Motor neuron (in vitro differentiated cells): Measurements from ENCODE around the gene ALLC. TPM values are rescaled to one million over a fixed set of nuclear protein-coding genes. Genes with fewer than 3 reads are reported as not detected.

Experiments
- ATAC-seq, 8 experiments: fragments of 200-7000 bp; cut with Tn5 transposase; replicated peaks in 6 of 8; 2 replicates each; pipeline ENCODE4 v1.8.0; 2021; ENCODE audit warnings: mild to moderate bottlenecking in 8 of 8, moderate library complexity in 8 of 8
- H3K27ac ChIP-seq, 2 donors: fragments of 250-450 bp; sonication (Bioruptor Pico); 2 replicates each; pipeline ENCODE4 v1.9.0; 2021; ENCODE audit warnings: antibody characterized with exemption in 2 of 2, mild to moderate bottlenecking in 2 of 2, moderate library complexity in 1 of 2
- H3K4me1 ChIP-seq, 2 donors: fragments of 250-450 bp; sonication (Bioruptor Pico); replicated peaks in 1 of 2; 2 replicates each; pipeline ENCODE4 v1.6.1; 2021; ENCODE audit warnings: antibody characterized with exemption in 2 of 2, mild to moderate bottlenecking in 2 of 2, moderate library complexity in 1 of 2
- H3K4me3 ChIP-seq, 5 donors: fragments of 250-450 bp; sonication (Bioruptor Pico); 2 replicates each; pipeline ENCODE4 v1.9.0; 2021; ENCODE audit warnings: antibody characterized with exemption in 5 of 5, mild to moderate bottlenecking in 5 of 5, moderate library complexity in 4 of 5
- WGBS, 10 experiments: fragments of 450-650 bp; shearing (Covaris generic); methylation state at CpG; one replicate each; pipeline ENCODE4 v1.0.0; 2022; 5-methylcytosine and 5-hydroxymethylcytosine counted together
- in situ Hi-C, 9 experiments: fragments of 400-800 bp; cut with MboI; loops; one replicate each; pipeline ENCODE4 v1.15.0; 2021; ENCODE audit warnings: low sequenced_read_pairs in 9 of 9, low pct_unique_long_range_greater_than_20kb in 2 of 9; ENCODE audit not compliant: unreplicated experiment in 9 of 9
- total RNA-seq, 8 experiments: library from RNA; unstranded; fragments of 300-600 nt; gene quantifications; 2 replicates each; pipeline versions ENCODE4 v1.2.3 to v1.2.4, GENCODE V29; 2022

Gene ALLC
- total RNA-seq, 8 experiments from 2014 or later, result 0.13 to 1.1 (median 0.33) TPM; not detected in 4

DNA sequence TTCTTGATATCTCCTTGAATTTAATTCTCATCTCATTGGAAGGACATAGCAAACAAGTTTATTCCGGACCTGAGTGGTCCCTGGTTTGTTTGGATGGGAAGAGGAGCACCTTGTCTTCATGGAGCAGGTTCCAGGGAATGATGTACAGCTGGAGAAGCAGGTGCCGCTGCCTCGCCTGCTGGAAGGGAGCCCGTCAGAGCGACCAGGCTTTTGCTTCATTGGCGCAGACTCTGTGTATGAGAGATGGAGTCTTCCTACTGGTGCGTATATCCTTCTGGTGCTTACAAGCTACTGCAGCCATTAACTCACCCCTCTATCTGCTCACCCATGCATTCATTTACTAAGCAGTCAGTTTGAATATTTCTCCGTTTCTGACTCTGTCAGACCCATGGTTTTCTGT lies 11.6 kb upstream of the ALLC start:
- H3K4me1 ChIP-seq, result peaks cover 19 to 27% of the 10 kb centered on the region in 2 donors
- H3K4me3 ChIP-seq, result no peak overlapping the region
- no peak for ATAC-seq
- H3K27ac ChIP-seq, result no peak overlapping the region
- 60 to 100% (median 89%) methylated on average over 1 to 4 of the region's 8 CpGs; no CpG with 5 or more reads in 2 of the 10 experiments for WGBS, 10 experiments
- in situ Hi-C loops, result no loop called here

GRCh38 chr2:3647246-3647645 lies 10.8 kb upstream of the ALLC start:
- Histone ChIP-seq H3K4me1 (peaks cover 26 to 35% of the 10 kb centered on the region in 2 donors), H3K27ac (no peak overlapping the region), H3K4me3 (no peak overlapping the region)
- in situ Hi-C loops, result no loop called here
- 0 to 100% (median 42%) methylated on average over 1 to 2 of the region's 13 CpGs; no CpG with 5 or more reads in 7 of the 10 experiments for WGBS, 10 experiments
- ATAC-seq, result no peak

GRCh38 chr2:3647831-3648651 lies 10.0 kb upstream of the ALLC start:
- H3K4me3 ChIP-seq, result no peak overlapping the region
- peak overlapping the region; percentile 29 to 63 for H3K27ac ChIP-seq
- WGBS, 10 experiments, result 0 to 100% (median 80%) methylated on average over 1 to 5 of the region's 14 CpGs; no CpG with 5 or more reads in 5 of the 10 experiments
- peak in 2 of 8 experiments; percentile 1 to 3 for ATAC-seq
- in situ Hi-C loops, result no loop called here
- H3K4me1 ChIP-seq, result peaks cover 33 to 43% of the 10 kb centered on the region in 2 donors

GRCh38 chr2:3648652-3649177 lies 9.3 kb upstream of the ALLC start:
- H3K4me3 ChIP-seq, result no peak overlapping the region
- peak overlapping the region in 1 of 2 donors; percentile 63 for H3K27ac ChIP-seq
- ATAC-seq, result no peak
- in situ Hi-C loops, result no loop called here
- 30 to 100% (median 83%) methylated on average over 1 to 4 of the region's 20 CpGs; no CpG with 5 or more reads in 5 of the 10 experiments for WGBS, 10 experiments
- H3K4me1 ChIP-seq, result peaks cover 33 to 43% of the 10 kb centered on the region in 2 donors

GRCh38 chr2:3649581-3649980 lies 8.4 kb upstream of the ALLC start:
- H3K4me1 ChIP-seq, result peaks cover 41 to 45% of the 10 kb centered on the region in 2 donors

GRCh38 chr2:3650140-3650920 lies 7.7 kb upstream of the ALLC start:
- peaks cover 46 to 50% of the 10 kb centered on the region in 2 donors for H3K4me1 ChIP-seq
- in situ Hi-C loops, result no loop called here
- H3K4me3 ChIP-seq, result peak overlapping the region in 2 of 5 donors; percentile 10 to 13
- peak in 1 of 8 experiments; percentile 1 for ATAC-seq
- 0 to 84% (median 65%) methylated on average over 1 to 7 of the region's 20 CpGs; no CpG with 5 or more reads in 4 of the 10 experiments for WGBS, 10 experiments
- H3K27ac ChIP-seq, result peak overlapping the region; percentile 64 to 82

More at GRCh38 chr2:3649581-3649980, 8.4 kb upstream of the ALLC start:
- H3K27ac ChIP-seq, result peak overlapping the region in 1 of 2 donors; percentile 82
- in situ Hi-C loops, result no loop called here
- WGBS, 10 experiments, result 20 to 95% (median 40%) methylated on average over 1 to 6 of the region's 16 CpGs; no CpG with 5 or more reads in 7 of the 10 experiments
- no peak for ATAC-seq
- H3K4me3 ChIP-seq, result no peak overlapping the region

GRCh38 chr2:3651691-3652648 lies 6.0 kb upstream of the ALLC start:
- 6 to 92% (median 51%) methylated on average over 1 to 35 of the region's 45 CpGs; no CpG with 5 or more reads in 1 of the 10 experiments for WGBS, 10 experiments
- in situ Hi-C loops, result no loop called here

GRCh38 chr2:3652896-3653625 lies 4.9 kb upstream of the ALLC start:
- Histone ChIP-seq H3K4me3 (no peak overlapping the region), H3K27ac (peak overlapping the region; percentile 96 to 98), H3K4me1 (peaks cover 61 to 65% of the 10 kb centered on the region in 2 donors)
- 17 to 95% (median 85%) methylated on average over 1 to 4 of the region's 9 CpGs; no CpG with 5 or more reads in 4 of the 10 experiments for WGBS, 10 experiments
- ATAC-seq, result no peak
- in situ Hi-C loops, result no loop called here

More at GRCh38 chr2:3651691-3652648, 6.0 kb upstream of the ALLC start:
- peak overlapping the region; percentile 5 to 33 (median 21) for H3K4me3 ChIP-seq
- peak overlapping the region; percentile 96 to 98 for H3K27ac ChIP-seq
- peak; percentile 26 to 77 (median 72) for ATAC-seq
- peaks cover 54 to 56% of the 10 kb centered on the region in 2 donors for H3K4me1 ChIP-seq

DNA sequence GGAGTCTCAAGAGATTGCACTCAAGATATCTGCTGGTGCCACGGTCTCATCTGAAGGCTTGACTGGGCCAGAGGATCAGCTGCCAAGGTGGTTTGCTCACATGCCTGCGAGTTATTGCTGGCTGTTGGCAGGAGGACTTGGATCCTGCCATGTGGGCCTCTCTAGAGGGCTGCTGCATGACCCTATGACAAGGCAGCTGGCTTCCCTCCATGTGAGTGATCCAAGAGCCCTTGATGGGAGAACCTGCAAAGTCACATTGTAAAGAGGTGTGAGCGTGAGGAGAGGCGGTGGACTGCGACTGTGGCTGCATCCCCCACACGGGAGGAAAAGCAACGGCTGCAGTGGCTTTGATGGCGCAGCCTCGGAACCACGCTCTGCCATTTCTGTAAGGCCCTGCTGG lies 4.0 kb upstream of the ALLC start:
- Histone ChIP-seq H3K4me1 (peaks cover 59 to 68% of the 10 kb centered on the region in 2 donors), H3K27ac (no peak overlapping the region), H3K4me3 (no peak overlapping the region)
- 80 to 100% (median 89%) methylated on average over 1 to 5 of the region's 10 CpGs; no CpG with 5 or more reads in 7 of the 10 experiments for WGBS, 10 experiments
- no peak for ATAC-seq
- in situ Hi-C loops, result no loop called here

DNA sequence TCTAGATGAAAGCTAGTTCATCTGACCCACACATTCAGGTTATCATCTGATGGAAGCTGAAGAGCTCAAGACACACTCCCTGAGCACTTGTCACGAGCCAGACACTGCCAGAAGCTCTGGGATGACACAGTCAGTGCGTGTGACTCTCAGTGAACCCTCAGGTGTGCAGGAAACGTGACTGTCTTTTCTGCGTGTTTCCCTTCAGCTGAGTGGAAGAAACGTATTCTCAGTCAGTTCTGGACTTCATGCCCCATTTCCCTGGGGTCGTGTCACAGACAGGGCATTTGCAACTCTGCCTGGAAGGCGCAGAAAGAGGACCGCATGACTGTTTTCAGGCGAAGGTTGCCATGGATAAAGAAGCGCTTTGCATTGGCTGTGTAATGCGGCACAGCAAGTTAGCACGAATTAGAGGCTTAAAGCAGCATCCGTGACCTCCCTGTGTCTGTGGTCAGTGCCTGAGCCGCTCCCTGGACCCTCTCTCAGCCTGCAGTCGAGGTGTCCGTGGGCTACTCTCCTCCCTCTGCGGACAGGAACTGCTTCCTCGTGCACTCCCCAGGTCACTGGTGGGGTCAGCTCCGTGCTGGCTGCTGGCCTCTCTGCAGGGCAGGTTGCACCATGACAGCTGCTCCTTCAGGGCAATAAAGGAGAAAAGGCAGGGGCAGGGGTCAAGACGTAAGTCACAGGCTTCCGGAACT lies 3.3 kb upstream of the ALLC start:
- Histone ChIP-seq H3K27ac (peak overlapping the region in 1 of 2 donors; percentile 10), H3K4me3 (no peak overlapping the region), H3K4me1 (peaks cover 63 to 73% of the 10 kb centered on the region in 2 donors)
- WGBS, 10 experiments, result 18 to 79% (median 58%) methylated on average over 2 to 12 of the region's 21 CpGs; no CpG with 5 or more reads in 2 of the 10 experiments
- in situ Hi-C loops, result no loop called here
- no peak for ATAC-seq
